ENCODE measurements around the gene ACTRT2.

The ACTRT2 gene

GRCh38 chr1:3033040-3033789 is 11.9 kb downstream of the ACTRT2 start:
- DNase-seq, result no peak

DNA sequence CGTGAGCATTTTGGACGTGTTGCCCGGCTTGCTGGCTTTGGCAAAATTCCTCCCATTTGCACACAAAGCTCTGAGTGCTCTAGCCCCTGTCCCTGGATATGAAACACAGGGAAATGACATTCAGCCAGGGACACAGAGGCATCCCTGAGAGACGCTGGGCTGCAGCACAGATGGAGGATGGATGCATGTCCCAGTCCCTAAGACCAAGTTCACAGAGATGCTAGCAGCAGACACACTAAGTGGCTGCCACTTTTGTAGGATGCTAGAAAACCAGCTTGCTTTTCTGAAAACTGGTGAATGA is 12.5 kb downstream of the ACTRT2 start:
- DNase-seq, result no peak

DNA sequence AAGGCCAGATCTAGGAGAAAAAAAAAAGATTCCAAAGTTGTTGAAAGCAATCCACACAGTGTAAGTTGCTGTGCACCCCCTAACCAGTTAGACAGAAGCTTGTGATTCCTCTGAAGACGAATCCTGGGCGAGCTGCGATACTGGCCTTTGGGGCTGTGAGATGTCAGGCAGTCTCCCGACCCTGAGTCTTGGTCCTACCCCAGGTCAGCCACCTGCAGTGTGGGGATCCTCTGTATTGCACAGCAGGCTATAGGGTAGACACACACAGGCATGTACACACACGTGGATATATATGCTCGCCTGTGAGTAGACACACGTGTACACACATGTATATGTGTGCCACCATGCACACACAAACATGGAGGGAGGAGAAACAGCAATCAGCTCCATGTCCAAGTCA is 12.9 kb downstream of the ACTRT2 start:
- DNase-seq, result no peak

GRCh38 chr1:3034728-3035562 is 13.7 kb downstream of the ACTRT2 start:
- DNase-seq, result no peak

DNA sequence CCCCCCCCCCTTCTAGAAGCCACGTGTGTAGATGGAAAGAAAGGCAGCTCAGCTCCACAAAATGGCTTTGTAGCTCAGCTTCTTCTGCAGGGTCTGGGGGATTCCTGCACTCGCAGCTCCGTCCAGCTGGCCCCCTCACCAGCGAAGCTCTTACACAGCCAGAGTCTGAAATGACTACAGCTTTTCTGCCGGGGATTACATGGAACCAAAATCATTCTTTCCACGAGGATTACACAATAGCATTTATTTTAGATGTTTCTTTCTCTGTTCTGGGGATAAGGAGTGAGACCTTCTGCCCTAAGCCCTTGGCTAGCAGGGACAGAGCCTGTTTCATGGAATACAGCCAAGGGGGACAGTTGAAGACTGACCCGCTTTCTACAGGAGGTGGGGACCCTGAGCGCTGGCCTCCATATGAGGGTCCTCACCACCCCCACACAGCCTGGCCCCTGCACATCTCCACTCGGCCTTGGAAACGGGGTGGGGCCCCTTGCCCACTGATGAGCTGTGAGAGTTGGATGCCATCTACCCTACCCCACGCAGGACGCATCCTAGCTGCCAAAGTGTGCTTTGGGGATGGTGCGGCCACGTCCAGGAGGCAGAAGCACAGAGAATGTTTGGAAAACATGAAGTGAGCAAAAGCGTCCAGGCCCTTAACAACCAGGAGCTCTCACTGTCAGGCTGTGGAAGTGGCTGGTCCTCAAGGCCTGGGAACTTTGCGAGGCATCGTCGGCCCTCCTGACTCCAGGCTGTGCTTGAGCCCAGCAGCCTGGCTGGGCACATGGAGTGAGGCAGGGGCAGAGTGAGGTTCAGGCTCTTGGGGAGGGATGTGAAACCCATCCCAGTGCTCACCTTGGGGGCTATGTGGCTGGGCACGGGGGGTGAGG is 14.5 kb downstream of the ACTRT2 start:
- no peak for DNase-seq

- DNase-seq, result no peak
Observed at GRCh38 chr1:3036447-3037280, 15.4 kb downstream of the ACTRT2 start.

DNA sequence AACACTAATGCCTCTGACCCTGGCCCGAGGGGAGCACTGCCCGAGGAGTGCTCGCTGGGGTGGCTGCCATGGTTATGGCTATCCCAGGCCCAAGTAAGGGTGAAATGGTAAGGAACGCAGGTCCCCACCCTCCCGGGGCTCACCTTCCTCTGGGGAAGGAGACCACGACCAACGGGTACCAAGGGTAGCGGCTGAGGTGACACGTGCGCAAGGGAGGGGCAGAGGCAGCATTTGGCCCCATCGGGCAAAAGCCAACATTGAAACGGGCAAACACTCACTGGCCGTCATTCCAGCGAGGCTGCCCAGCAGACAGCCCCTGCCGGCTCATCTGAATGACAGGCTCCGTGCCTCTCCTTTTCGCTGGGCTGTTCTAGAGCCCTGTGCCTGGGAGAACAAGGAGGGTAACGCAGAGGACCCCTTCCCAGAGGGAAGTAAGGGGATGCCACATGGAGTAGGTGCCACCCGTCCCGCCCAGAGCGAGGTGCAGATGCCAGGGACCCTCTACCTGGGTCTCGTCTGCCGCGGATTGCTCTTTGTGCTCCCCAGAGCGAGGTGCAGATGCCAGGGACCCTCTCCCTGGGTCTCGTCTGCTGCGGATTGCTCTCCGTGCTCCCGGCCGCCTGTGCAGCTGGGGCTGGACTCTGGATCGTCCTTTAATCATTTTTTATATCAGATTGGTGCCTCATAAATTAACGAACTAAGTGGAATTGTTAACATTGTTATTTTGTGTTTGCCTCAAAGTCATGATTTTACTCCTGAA is 16.2 kb downstream of the ACTRT2 start:
- DNase-seq, result no peak

- no peak for DNase-seq
Observed at GRCh38 chr1:3038113-3038551, 16.9 kb downstream of the ACTRT2 start.

DNA sequence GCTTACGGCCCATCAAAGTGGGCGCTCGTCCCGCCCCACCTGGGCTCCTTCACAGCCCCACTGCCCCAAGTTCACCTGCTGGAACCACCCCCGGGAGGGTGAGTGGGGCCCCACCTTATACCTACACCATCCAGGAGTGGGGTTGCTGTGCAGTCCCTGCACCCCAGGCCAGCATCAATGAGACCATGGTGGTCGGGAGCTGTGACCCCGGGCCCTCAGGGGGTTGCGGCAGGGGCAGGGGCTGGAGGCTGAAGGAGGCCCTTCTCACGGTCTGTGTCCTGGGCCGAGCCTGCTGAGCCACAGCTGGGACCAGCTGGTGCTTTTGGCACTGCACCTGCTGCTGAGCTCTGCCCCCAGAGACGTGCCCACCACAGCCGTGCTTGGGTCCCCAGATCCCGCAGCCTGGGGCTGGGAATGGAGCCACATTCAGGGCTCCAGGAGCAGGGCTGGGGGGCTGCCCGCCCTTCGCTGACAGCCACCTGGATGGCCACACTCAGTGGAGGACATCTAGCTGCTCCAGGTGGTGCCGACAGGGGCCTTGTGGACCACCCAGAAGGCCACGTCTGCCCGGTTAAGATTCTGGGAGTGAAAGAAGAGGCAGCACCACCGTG is 17.4 kb downstream of the ACTRT2 start:
- DNase-seq, result no peak

DNA sequence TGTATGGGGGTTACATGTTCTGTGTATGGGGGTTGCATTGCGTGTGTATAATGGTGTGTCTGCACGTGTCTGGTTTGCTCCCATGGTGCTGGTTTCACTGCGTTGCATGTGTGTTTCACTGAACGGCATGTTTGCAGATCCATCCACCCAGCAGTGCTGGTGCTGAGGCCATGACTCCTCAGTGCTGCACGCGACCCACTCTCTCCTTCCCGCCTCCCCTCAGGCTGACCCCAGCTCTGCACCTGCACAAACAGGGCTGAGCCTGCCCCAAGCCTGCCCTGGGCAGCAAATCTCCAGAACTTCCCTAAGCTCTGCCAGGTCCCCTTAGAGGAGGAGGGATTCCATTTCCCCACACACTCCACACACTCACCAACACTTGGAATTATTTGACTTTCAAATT is 18.7 kb downstream of the ACTRT2 start:
- no peak for DNase-seq

DNA sequence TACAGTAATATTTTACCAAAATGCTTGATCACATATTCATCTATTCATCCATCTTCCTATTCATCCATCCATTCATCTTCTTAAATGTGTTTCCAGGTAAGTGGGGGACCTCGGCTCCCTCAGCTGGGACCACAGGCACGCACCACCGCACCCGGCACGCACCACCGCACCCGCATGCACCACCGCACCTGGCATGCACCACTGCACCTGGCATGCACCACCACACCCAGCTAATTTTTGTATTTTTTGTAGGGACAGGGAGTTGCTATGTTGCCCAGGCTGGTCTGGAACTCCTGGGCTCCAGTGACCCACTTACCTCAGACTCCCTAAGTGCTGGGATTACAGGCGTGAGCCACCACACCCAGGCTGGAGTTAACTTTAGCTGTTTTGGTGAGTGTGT is 21.2 kb downstream of the ACTRT2 start:
- no peak for DNase-seq

DNA sequence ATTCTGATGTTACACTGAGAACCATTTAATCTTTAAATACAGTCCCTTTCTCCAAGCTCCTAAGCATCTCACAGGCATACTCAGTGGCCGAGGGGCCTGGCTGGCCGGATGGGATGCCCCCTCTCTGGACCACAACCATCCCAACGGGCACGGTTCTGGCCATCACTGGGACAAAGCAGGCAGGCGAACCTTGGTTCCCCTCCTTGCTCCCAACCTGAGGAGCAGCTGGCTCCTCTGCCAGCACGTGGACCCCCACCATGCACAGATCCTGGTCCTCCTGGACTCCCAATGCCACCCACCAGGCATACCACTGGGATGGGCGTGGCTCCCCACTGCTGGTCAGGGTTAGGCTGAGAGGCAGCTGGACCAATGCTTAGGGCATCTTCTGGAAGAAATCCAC is 27.9 kb downstream of the ACTRT2 start:
- DNase-seq, result no peak

DNA sequence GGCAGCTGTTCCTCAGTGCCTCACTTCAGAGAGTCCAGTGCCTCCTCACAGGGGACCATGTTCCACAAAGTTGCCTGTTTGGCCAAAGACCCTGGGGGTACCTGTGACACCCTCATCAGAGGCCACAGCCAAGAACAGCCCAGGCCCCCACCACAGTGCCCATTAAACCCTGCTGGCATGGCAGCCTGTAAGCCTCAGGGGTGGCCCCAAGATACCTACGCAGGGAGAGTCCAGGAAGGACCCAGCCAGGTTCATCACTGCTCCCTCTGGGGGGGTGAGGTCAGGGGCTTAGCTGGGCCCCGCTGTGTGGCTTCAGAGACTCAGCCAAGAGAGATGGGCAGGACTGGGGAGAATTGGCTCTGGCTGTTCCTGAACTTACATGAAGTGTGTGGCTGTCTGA is 28.6 kb downstream of the ACTRT2 start:
- no peak for DNase-seq

GRCh38 chr1:3050603-3051002 is 29.3 kb downstream of the ACTRT2 start:
- DNase-seq, result no peak

DNA sequence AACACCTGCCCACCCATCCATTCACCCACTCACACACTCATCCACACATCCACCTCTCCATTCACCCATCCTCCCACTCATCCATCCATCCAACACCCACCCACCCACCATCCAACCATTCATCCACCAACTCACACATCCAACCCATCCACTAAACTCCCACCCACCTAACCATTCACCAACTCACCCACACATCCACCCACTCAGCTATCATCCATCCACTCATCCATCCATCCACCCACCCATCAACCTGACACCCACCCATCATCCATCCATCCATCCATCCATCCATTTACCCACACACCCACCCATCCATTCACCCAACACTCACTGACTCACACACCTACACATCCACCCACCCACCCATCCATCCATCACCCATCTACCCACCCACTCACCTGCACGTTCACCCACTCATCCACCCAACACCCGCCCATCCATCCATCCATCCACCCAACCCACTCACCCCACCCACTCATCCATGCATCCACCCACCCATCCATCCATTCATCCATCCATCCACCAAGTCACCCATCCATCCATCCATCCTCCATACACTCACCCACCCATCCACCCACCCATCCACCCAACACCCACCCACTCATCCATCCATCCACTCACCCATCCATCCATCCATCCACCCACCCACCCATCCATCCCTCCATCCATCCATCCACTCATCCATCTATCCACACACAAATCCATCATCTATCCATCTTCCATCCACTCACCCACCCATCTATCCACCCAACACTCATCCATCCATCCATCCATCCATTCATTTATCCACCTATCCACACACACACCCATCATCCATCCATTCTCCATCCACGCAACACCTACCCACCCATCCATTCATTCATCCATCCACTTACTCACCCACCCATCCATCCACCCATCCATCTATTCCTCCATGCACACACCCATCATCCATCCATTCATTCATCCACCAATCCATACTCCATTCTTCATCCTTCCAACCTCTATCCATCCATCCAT is 30.3 kb downstream of the ACTRT2 start:
- DNase-seq, result no peak

DNA sequence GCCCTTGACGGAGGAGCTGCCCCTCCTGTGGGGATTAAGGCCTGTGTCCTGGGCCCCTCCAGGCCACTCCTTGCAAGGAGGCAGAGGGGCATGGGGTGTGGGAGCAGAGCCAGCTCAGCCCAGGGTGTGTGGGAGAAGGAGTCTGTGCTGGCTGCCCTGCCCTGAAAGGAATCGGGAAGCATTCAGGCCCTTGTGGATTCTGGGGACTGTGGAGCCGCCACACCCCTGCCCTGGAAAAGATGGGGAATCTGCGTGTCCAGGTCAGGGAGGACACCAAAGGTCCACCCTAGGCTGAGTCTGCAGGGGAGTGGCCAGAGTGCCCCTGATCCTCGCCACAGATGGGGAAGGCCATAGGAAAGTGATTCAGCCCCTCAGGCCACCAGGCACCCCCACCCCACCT is 31.2 kb downstream of the ACTRT2 start:
- DNase-seq, result no peak

GRCh38 chr1:3053366-3053980 is 32.2 kb downstream of the ACTRT2 start:
- no peak for DNase-seq

- no peak for DNase-seq
Observed at GRCh38 chr1:3053986-3054385, 32.7 kb downstream of the ACTRT2 start.

DNA sequence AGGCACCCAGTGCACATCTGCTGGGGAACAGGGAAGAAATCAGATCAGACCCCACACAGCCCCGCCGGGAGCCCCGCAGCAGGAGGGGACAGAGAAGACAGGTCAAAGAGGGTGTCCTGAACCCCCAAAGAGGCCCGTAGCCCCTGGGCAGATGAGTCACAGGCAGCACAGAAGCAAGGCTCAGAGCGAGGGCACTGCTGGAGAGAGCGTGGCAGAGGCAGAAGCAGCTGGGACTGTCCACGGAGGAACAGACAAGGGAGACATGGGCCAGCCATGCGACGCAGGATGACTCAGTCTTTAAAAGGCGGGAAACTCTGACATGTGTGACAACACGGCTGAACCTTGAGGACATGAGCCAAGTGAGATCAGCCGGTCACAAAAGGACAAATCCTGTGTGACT is 33.2 kb downstream of the ACTRT2 start:
- no peak for DNase-seq

DNA sequence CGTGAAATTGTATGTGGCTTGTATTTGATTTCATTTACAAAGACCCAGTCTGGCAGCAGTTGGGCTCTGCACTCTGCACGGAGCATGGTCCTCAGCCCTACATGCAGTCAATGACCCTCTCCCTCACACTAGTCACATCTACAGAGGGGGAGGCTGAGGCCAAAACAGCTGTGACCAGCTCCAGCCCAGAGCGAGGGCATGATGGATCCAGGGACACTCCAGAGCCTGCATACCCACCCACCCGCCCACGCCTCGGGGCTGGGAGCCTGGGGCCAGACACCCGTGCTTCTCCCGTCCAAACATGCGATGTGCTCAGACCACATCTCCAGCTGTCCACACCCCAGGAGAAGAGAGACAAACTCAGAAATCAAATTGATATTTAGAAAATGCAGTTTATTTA is 33.8 kb downstream of the ACTRT2 start:
- DNase-seq, result no peak

Data from KG1 (cell line).